Measurements from ENCODE around the gene SETBP1. TPM values are rescaled to one million over a fixed set of nuclear protein-coding genes. Genes with fewer than 3 reads are reported as not detected.

The SETBP1 gene
- total RNA-seq, 1 donor from 2014 or later = 12.0 TPM

DNA sequence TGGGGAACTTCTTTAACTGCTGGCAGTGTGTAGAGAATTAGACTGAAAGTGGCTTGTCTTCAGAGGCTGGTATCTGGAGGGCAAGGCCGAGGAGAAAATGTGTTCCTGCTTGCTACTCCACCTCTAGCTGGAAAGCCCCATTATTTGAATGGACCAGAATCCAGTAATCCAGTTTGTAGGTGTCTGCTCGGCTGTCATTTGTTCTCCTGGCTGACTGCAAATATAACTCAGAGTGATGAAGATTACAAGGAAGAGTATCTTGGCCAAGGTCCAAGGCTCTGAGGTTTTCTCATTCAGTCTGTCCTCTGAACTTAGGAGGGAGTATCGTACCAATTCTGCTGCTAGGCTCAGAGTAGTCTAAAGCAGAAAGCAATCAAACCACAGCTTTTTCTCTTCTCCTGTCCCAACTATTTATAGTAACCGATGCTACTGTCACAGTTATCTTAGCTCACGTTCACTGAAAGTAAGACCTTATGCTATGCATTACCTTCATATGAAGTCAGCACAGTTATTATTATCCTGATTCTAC lies 228.6 kb downstream of the SETBP1 start:
- no peaks in the 10 kb centered on the region for H3F3A ChIP-seq (ENCODE audit: low read depth)
- no peaks in the 10 kb centered on the region for H3K4me1 Mint-ChIP-seq
- no peak overlapping the region for H3K4me3 ChIP-seq
- no peak overlapping the region for H2AFZ ChIP-seq (replicated peaks)
- no peak for TF ChIP-seq EZH2 (IDR thresholded peaks at IDR 0.05)
- TF ChIP-seq, protein P1, sequence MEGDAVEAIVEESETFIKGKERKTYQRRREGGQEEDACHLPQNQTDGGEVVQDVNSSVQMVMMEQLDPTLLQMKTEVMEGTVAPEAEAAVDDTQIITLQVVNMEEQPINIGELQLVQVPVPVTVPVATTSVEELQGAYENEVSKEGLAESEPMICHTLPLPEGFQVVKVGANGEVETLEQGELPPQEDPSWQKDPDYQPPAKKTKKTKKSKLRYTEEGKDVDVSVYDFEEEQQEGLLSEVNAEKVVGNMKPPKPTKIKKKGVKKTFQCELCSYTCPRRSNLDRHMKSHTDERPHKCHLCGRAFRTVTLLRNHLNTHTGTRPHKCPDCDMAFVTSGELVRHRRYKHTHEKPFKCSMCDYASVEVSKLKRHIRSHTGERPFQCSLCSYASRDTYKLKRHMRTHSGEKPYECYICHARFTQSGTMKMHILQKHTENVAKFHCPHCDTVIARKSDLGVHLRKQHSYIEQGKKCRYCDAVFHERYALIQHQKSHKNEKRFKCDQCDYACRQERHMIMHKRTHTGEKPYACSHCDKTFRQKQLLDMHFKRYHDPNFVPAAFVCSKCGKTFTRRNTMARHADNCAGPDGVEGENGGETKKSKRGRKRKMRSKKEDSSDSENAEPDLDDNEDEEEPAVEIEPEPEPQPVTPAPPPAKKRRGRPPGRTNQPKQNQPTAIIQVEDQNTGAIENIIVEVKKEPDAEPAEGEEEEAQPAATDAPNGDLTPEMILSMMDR (IDR thresholded peaks at IDR 0.05) = no peak
- TF ChIP-seq EZH2phosphoT487 (IDR thresholded peaks at IDR 0.05) = no peak
- no peaks in the 10 kb centered on the region for H3K36me3 ChIP-seq
- no peak overlapping the region for H3K27ac Mint-ChIP-seq
- no peak for DNase-seq (ENCODE audit: low spot score)
- no peak overlapping the region for H3K4me3 Mint-ChIP-seq
- no peaks in the 10 kb centered on the region for H3K27me3 ChIP-seq
- H4K20me1 ChIP-seq (ENCODE audit: low read depth) = no peaks in the 10 kb centered on the region
- H3K79me2 ChIP-seq (ENCODE audit: low read depth) = no peaks in the 10 kb centered on the region
- H3K9me3 ChIP-seq (ENCODE audit: low read depth) = no peaks in the 10 kb centered on the region
- no peak overlapping the region for H3K27ac ChIP-seq
- H3K4me1 ChIP-seq = no peaks in the 10 kb centered on the region
- no peak overlapping the region for H3K9ac ChIP-seq
- peaks cover 3% of the 10 kb centered on the region for H3K9me3 Mint-ChIP-seq
- peaks cover 2% of the 10 kb centered on the region for H3K27me3 Mint-ChIP-seq (ENCODE audit: insufficient read depth, low read depth)
- no peak overlapping the region for H3K4me2 ChIP-seq
- H3K36me3 Mint-ChIP-seq = peaks cover 9% of the 10 kb centered on the region

DNA sequence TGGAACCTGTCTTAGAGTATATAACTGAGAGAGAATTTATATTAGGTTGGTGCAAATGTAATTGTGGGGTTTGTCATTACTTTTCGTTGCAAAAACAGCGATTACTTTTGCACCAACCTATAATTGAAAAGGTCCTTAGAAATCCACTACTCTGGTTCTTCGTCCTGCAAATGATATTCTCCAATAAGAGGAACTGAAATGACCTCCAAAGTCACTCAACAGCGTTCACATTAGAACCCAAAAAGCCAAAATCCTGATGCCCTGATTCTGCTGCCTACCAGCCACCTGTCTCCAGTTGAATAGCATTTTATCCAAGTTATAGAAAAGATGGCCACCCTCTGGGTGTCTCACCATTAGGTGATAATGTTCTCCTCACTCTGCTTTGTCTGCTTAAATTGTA lies 230.6 kb downstream of the SETBP1 start:
- Histone ChIP-seq H3K27me3 (no peaks in the 10 kb centered on the region), H3K9me3 (ENCODE audit: low read depth) (no peaks in the 10 kb centered on the region), H3K79me2 (ENCODE audit: low read depth) (no peaks in the 10 kb centered on the region), H3K4me2 (no peak overlapping the region), H3K9ac (no peak overlapping the region), H3K4me1 (no peaks in the 10 kb centered on the region), H2AFZ (replicated peaks) (no peak overlapping the region), H3K4me3 (no peak overlapping the region), H3K36me3 (no peaks in the 10 kb centered on the region), H3K27ac (no peak overlapping the region), H4K20me1 (ENCODE audit: low read depth) (no peaks in the 10 kb centered on the region), H3F3A (ENCODE audit: low read depth) (no peaks in the 10 kb centered on the region)
- no peak overlapping the region for H3K4me3 Mint-ChIP-seq
- peaks cover 2% of the 10 kb centered on the region for H3K27me3 Mint-ChIP-seq (ENCODE audit: insufficient read depth, low read depth)
- no peaks in the 10 kb centered on the region for H3K4me1 Mint-ChIP-seq
- H3K9me3 Mint-ChIP-seq = peaks cover 3% of the 10 kb centered on the region
- TF ChIP-seq EZH2phosphoT487 (IDR thresholded peaks at IDR 0.05) (no peak), EZH2 (IDR thresholded peaks at IDR 0.05) (no peak)
- TF ChIP-seq, protein P1 (IDR thresholded peaks at IDR 0.05) = no peak
- H3K27ac Mint-ChIP-seq = no peak overlapping the region
- no peak for DNase-seq (ENCODE audit: low spot score)
- peaks cover 12% of the 10 kb centered on the region for H3K36me3 Mint-ChIP-seq

DNA sequence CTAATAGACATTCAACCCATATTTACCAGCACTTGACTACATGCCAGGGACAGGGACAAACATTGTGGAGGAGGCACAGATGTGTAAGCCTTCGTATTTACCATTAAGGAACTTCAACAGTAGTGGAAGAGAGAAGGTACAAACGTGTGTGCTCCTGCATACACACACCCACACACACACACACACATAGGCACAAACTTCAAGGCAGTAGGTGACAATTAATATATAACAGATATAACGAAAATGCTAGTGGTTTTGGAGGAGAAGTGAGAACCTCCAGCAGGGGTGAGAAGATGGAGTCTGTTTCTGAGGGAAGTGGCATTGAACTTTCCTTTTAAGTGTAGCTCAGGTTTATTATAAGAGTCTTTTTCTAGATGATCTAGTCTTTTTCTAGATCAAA lies 231.1 kb downstream of the SETBP1 start:
- Histone ChIP-seq H3K4me3 (no peak overlapping the region), H3K27ac (no peak overlapping the region), H3K79me2 (ENCODE audit: low read depth) (no peaks in the 10 kb centered on the region), H3K27me3 (no peaks in the 10 kb centered on the region), H3K9ac (no peak overlapping the region), H3F3A (ENCODE audit: low read depth) (no peaks in the 10 kb centered on the region), H3K4me2 (no peak overlapping the region), H4K20me1 (ENCODE audit: low read depth) (no peaks in the 10 kb centered on the region), H3K36me3 (no peaks in the 10 kb centered on the region), H3K4me1 (no peaks in the 10 kb centered on the region), H3K9me3 (ENCODE audit: low read depth) (no peaks in the 10 kb centered on the region), H2AFZ (replicated peaks) (no peak overlapping the region)
- no peak for TF ChIP-seq EZH2phosphoT487 (IDR thresholded peaks at IDR 0.05)
- TF ChIP-seq, protein P1 (IDR thresholded peaks at IDR 0.05) = no peak
- no peak for TF ChIP-seq EZH2 (IDR thresholded peaks at IDR 0.05)
- Mint-ChIP-seq H3K4me3 (no peak overlapping the region), H3K4me1 (no peaks in the 10 kb centered on the region), H3K27me3 (ENCODE audit: insufficient read depth, low read depth) (peaks cover 2% of the 10 kb centered on the region), H3K9me3 (peaks cover 3% of the 10 kb centered on the region), H3K36me3 (peaks cover 12% of the 10 kb centered on the region), H3K27ac (no peak overlapping the region)
- DNase-seq (ENCODE audit: low spot score) = no peak

All from neural progenitor cell (in vitro differentiated cells).